Measurements from ENCODE around the gene MX2.

MX2 gene

DNA sequence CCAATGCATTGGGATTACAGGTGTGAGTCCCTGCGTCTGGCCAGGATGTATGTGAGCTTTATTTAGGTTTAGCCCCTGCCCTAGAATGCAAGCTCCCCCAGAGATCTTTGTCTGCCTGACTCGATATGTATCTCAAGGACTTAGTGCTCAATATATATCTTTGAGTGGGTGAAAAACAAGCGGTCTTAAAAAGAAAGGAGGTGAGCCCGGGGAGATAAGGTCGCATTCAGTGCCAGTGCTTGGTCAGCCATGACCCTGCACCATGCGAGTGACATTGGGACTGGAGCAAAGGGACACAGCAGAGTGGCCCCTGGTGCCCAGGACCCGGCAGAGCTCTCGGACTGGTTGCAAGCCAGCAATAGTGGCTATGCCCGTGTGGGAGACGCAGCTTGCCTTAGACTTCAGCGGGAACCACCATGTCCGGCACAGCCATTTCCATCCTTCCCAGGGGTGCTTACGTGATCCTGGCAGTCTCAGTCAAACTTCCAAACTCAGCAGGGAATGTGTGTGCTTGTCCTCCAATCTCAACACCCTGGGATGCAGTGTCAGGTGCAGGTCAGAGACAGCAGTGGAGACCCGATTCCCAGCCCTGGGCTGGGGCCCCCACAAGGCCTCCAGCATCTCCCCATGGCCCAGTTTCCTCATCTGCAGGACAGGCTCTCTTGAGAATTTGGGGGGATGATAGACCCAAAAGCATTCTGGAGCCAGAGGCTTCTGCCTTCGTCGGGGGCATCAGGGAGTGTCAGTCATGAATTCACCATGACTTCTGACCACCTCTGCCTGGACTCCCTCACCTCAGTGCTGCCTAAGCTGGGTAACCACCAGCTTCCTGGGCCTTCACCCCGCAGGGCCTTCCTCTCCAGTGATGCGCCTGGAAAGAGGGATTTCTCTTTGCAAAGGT lies 1.8 kb downstream of the MX2 start:
- peak; percentile 41 for DNase-seq (ENCODE audit: low spot score)

DNA sequence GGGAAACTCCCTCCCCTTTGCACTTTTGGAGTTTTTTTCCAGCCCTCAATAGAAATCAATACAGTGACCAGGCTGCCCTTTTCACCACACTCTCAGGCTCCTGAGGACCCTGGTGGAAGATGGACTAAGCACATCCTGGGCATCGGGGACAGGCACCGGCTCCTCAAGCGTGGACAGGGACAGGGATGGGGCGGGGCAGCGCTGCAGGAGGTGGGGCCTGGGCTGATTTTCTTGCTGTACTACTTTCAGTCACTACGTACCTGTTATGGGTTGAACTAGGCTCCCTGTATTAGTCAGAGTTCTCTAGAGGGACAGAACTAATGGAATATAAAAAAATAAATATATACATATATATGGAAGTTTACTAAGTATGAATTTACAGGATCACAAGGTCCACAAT lies 2.5 kb downstream of the MX2 start:
- no peak for DNase-seq (ENCODE audit: low spot score)

DNA sequence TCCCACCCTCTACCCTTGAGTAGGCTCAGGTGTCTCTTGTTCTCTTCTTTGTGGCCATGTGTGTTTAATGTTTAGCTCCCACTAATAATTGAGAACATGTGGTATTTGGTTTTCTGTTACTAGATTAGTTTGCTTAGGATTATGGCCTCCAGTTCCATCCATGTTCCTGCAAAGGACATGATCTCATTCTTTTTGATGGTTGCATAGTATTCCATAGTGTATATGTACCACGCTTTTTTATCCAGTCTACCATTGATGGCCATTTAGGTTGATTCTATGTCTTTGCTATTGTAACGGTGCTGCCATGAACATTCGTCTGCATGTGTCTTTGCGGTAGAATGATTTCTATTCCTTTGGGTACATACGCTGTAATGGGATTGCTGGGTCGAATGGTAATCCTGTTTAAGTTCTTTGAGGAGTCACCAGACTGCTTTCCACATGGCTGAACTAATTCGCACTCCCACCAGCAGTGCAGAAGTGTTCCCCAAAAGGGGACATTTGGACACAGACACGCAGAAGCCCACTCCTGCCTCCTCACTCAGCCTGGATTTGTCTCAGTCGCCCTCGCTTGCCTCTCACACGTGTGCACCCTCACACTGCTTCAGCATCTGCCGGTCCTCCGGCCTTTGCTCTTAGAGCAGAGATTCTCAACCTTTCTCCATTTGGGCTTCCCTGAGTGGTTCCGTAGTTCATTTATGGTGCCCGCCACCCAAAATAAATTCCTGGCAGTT lies 3.7 kb downstream of the MX2 start:
- no peak for DNase-seq (ENCODE audit: low spot score)

DNA sequence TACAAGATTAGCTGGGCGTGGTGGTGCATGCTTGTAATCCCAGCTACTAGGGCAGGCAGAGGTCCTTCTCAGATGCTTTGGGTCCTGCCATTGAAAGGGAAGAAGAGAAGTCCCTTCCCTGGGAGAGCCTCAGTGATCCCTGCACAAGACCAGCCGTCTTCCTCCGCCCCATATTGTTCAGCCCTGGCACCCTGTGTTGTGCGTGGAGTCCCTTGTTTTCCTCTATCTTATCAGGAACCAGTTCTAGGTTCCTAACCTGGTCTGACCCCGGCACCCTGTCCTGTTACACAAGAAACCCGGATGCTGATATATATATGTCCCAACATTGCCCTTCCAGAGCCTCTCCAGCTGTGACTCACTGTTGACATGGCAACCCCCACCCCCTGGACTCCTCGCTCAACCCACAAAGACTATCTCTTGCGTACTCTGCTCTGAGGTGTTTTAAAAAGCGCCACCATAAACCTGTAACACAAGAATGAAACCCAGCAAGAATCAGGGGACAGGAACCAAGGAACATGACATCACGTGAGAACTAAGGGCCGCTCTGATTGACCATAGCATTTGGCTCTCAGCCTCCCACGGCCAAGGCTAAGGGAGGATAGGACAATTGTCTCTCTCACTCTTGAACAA lies 4.8 kb downstream of the MX2 start:
- peak; percentile 38 for DNase-seq (ENCODE audit: low spot score)

DNA sequence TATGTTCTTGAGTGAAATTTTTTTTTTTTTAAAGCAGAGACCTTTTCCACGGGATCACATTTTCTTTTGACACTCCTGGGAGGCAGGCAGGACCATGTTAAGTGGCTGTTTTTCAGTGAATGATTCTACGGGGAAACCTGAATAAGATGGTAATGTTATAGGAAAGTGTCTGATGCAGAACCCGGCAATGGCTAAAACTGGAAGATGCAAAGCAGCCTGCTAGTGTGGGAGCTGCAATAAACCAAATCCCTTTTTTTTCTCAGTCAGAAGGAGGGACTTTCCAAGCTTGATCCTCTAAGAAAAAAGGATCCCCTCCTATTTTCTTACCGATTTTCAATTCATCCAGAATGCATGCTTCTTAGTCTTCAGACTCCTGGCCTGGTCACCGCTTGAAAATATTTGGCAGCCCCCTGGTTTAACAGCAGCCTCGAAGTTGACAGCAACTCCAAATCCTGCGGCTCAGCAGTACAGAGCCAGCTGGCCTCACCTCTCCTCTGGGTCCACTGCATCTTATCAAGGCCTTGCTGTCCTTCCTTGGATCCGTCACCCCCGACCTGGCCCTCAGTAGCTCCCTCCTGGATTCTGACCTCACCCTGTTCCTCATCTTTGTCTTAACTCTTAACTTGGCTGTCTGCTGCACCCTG lies 5.6 kb downstream of the MX2 start:
- DNase-seq (ENCODE audit: low spot score), result peak; percentile 45

DNA sequence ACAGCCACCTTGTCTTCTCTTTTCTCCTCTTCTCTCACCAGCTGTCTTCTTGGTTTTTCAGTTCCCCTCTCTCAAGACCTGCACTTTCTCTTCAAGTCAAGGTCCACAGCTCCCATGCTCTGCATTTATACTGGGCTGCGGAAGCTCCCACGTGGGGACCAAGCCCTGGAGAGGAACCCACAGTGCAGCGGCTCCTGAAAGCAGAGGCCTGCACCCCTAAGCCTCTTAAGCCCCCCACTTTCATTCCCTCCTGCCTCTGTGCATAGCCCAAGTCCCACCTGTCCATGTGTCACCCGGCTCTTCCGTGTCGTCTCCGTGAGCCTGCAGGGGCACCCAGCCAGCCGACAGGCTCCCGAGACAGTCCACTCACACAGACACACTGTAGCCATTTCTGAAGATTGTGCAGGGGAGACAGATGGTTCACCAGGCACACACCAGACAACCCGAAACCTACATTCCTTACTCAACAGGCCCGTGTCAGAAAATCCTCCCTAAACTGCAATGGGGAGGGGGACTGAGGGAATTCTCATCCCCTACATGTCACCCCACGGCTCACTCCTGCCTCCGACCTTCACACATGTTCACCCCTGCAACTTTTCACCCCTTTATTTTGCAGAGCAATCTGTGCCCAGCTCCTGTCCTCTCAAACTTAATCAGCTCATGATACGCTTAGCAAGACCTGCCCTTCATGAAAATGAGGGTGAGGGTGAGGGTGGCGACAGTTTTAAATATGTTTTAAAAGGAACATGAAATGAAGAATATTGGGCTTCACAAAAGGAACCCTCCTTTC lies 6.3 kb downstream of the MX2 start:
- DNase-seq (ENCODE audit: low spot score), result peak; percentile 41

DNA sequence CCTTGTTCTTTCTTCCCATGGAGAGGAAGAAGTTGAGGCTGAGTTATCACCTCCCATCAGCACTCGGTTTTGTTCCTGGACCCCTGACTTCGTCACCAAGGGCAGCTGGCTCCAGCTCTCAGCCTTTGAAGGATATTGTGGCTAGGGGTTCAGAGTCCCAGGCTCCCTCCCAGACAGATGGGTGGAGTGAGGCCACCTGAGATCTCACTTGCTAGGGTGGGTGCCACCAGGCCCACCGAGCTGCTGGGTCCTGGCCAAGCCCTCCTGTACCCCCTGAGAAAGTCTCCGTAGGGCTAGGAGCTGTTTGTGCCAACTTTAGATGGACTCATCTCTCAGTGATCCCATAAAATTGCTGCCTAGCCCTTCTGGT lies 6.9 kb downstream of the MX2 start:
- DNase-seq (ENCODE audit: low spot score), result peak; percentile 42

DNA sequence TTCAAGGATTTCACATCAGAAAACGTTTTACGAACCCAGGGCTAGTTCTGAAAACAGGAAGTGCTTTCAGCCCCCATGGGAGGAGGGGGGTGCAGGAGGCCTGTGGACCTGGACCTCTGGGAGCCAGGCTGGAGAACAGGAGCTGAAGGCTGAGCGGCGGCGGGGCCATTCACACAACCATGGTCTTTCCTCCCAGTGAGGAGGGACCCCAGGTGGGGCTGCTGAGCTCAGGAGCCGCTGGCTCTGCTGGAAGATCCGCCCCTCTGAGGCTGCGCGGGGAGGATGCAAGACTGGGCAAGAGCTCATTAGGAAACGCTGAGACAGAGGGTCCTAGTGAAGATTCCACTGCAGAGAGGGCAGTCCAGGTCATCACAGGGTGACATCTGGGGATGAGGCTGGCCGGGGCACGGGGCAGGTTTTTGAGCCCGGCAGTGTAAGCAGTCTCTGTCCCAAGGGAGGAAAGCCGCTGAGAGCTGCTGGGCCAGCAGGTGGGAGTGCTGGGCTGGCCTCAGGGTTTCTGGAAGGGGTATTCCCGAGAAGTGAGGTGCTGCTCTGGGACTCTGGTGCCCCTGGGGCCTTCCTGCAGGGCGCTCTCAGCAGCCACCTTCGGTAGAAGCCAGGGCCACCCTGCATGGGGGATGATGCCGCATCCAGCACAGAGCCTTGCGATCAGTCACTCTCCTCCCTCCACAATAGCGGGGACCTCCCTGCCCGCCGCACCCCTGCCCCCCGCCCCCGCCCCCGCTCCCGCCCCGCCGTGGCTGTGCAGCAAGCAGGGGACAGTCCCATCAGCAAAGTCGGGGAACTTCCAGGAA lies 7.5 kb downstream of the MX2 start:
- peak; percentile 60 for DNase-seq (ENCODE audit: low spot score)

DNA sequence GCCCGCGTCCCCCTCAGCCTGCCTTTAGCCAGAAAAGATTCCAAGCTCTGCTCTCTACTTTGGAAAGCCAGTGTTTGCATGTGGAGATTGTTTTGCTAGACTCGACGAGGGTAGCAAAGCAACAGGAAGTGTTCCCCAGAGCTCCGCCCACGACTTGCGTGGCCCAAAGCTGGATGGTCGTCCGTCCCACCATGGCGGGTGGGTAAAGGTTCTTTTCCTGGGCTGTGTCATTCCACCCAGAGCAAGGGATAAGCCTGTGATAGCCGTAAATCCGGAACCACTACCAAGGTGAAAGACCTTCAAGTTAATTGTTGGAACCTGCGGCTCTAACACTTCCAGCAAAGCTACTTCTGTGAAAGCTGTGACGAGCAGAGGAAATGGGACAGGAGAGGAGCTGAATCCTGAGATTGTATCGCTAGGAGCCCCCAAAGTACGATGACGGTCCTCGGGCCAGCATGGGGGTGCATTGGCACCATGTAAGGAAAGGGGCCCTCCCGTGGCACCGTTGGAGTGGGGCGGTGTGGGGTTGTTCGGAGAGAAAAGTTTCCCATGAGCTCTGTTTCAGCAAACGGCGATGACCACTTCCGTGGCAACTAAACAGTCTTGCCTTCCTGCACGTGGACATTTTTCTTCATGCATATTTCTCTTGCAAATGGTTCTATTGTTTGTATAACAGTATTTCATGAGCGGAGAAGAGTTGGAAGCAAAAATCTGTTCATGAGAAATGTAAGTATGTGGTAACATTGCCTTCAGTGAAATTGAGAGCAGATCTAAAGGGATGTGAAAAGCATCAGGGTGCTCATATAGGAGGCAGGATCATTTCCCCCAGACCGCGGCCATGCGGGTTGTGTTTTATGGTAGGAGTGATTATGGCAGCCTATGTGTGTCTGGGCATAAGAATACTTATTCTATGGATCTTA lies 8.4 kb downstream of the MX2 start:
- peak; percentile 22 for DNase-seq (ENCODE audit: low spot score)

DNA sequence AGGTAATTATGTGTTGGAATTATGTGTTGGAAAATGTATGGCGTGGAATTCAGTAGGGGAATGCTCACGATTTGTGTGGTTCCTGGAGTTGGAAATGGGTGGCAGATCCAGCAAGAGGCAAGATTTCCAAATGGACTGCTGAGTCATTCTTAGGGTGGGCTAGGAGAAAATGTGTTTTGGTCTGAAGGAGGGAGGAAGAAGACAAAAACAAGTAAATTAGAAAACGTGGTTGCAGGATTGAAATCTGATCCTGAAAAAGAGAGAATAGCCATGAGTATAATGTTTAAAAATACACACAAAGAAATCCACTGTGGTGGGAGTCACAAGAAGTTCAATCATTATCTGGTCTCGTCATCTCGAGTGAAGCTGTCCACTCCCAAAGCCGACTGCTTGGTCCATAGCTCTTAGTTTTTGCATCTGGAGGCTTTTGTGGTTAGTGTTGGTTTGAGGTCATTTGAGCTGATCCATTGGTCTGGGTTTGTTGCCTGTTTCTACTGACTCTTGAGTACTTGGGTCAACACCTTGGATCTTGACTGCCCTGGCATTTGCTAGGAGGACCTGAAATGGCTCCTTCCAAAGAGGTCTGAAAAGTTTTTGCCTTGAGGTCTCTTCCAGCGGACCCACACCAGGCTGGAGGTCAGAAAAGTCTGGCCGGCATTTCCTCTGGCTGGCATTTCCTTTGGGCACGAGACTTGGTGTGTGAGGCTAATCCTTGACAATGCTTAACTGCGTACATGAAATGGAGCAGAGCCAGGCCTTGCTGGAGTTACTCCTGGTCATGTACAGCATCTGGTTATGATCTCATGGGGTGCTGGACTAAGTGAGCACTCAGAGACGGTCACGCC lies 9.2 kb downstream of the MX2 start:
- DNase-seq (ENCODE audit: low spot score), result peak; percentile 53

DNA sequence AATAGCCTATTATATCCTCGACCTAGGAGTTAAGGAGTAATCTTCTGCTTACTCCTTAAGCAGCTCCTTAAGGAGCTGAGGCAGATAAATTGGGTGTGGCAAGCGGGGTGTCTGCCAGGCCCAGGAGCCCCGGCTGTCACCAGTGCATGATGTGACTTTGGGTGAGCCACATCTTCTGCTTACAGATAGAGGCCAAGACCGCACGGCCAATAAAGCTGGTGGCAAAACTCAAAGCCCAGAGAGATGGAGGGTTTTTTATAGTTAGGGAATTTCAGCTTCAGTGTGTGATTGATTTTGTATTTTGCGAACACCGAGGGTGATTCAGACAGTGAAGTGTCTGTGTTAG lies 9.8 kb downstream of the MX2 start:
- DNase-seq (ENCODE audit: low spot score), result peak; percentile 22

DNA sequence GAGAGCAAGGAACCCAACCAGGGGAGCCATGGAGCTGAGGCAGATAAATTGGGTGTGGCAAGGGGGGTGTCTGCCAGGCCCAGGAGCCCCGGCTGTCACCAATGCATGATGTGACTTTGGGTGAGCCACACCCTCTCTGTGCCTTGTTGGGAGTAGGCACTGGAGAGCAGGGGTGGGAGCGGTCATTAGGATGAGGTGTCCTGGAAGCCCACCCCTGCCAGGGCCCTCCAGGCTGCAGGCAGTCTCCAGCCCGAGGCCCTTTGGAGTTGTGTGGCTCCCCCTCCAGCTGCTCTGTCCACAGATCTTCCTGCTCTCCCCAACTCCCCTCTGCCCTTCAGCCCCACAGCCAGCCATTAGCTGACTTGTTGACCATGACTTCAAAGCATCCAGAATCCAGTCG lies 11.4 kb downstream of the MX2 start:
- DNase-seq (ENCODE audit: low spot score), result peak; percentile 36

DNA sequence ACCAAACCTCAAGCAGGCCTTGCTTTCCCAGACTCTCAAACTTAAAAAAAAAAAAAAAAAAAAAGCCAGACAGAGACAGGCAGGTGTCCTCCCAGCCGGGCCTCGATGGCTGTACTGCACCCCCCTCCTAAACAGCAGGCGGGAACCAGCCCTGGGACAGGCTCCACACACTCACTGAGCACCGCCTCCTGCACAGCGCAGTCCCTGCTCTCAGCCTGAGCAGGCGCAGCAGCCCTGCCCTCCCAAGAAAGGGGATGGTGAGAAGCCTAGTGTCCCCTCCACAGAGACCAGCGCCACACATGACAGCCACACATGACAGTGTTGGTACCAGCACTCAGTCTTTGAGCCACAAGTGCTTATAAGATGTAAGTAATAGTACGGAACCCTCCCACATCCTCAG lies 11.9 kb downstream of the MX2 start:
- DNase-seq (ENCODE audit: low spot score), result no peak

DNA sequence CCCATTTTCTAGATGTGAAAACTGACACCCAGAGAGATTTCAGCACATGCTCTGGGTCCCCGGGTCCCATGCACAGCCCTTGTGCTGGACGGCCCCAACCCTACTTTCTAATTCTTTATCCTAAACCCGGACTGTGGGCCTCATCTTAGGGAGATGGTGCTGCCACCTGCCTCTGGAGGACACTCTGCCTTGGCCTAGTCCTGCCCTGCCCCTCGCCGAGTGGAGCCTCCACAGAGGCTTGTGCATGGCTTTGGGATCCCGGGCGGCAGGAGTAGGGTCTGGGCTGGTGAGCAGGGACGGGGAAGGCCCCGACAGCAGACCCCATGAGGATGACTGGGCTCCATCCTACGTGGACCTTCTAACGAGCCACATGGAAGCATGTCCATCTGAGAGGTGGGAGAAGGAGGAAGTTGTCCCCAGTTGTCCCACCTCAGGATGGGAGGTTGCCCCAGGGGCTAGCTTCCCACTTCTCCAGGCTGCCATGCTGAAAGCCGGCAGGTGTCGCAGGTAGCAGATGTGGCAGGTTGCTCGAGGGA lies 12.4 kb downstream of the MX2 start:
- peak; percentile 46 for DNase-seq (ENCODE audit: low spot score)

DNA sequence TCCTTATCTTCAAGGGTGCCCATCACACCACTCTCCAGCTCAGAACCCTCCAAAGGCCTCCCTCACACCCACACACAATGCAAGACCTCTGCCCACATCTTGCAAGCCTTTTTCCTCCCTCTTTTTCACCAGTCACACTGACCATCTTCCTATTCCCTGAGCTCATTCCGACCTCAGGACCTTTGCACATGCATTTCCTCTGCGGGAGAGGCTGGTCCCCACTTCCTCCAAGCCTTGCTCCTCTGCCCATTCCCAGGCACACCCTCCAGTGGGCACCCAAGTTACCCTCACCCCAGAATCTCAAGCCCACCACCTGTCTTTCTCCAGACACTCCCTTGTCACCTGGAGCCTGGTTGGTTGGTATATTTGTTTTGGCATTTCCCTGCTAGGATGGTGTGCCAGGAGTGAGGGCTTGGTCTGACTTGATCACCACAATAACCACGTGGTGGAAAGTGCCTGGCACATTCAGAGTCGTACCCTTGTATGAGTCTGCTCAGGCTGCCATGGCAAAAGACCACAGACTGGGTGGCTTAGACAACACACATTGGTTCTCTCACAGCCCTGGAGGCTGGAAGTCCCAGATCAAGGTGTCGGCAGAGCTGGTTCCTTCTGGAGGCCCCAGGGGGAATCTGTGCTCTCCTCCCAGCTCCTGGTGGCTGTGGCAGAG lies 13.2 kb downstream of the MX2 start:
- DNase-seq (ENCODE audit: low spot score), result peak; percentile 49

DNA sequence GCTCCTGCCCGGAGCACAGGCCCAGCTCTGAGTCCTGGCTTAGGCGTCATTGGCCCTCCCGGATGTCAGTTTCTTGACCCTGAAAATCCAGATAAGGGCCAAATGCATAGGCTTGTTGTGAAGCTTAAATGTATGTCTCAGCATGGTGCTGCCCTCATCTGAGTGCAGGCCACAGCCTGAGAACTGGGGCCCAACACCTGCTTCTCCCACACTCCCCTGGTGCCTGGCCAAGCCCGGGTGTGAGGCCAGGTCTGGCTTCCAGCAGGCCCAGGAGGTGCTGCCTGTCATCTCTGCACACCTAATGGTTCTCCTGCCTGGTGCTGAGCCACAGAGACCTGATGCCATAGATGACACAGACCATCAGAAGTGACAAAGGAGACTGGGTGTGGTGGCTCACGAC lies 14.0 kb downstream of the MX2 start:
- peak; percentile 53 for DNase-seq (ENCODE audit: low spot score)

DNA sequence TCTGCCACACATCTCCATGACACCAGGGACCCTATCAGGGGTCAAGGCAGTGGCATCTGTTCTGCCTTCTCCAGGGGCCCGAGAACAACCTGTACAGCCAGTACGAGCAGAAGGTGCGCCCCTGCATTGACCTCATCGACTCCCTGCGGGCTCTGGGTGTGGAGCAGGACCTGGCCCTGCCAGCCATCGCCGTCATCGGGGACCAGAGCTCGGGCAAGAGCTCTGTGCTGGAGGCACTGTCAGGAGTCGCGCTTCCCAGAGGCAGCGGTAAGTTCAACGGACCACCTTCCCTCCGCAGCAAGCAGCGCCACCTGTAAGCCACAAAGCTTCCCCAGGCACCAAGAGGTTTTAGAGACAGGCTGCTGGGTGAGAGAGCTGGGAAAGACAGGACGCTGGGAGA lies 15.9 kb downstream of the MX2 start:
- DNase-seq (ENCODE audit: low spot score), result peak; percentile 44

DNA sequence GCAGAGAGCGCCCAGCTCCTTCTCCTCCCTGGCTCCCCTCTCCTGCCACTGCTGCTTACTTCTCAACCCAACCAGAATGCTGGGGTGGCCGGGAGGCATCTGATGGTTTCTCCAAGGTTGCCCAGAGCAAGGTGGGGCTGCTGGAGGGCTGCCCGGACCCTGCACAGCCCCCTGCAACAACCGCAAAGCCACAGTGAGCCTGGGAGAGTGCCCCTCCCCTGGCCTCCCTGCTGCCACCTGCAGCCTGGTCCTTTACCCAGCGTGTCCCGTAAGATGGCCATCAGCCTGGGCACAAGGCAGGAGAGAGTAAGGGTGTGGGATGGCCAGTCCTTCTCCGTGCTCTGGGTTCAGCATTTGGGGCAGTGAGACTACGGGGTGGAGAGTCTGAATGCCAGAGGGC lies 17.0 kb downstream of the MX2 start:
- DNase-seq (ENCODE audit: low spot score), result peak; percentile 26
